Glomerular endothelial cell (primary cell): ENCODE measurements around the gene ERN1. TPM values are rescaled to one million over a fixed set of nuclear protein-coding genes. Genes with fewer than 3 reads are reported as not detected.
"Not testable (repeated sequence)": the region's sequence is repeated elsewhere in the genome, so short reads cannot be mapped to it uniquely, and the experiment has no call there.

Experiments
- DNase-seq: peaks from one replicate; pipeline ENCODE4 v3.0.0-alpha.2; 2011; ENCODE audit warnings: low read depth, low spot score; ENCODE audit errors: extremely low read depth
- total RNA-seq: library from RNA; depleted of rRNA; stranded (reverse); fragments of >200 nt; gene quantifications from 2 replicates; pipeline ENCODE4 v1.2.3, GENCODE V29; 2015

ERN1 gene
- total RNA-seq, 1 donor from 2014 or later, result 19.5 TPM

DNA sequence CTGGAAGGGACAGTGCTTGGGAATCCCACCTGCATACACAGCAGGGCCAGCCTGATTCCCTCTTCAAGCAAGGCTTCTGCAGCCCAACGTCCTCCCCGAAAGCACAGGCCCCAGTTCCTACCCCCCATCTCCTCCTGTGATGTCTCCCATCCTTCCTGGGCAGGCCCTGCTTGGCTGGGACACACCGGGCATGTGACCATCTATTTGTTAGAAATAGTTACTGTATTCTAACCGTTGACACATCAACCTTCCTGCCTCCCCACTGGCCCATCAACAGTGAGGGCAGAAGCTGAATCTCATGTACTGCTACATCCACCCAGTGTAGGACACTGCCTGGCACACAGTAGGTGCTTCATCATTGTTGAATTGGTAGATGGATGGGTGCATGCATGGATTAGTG is 121.1 kb downstream of the ERN1 start:
- DNase-seq, result no peak

GRCh38 chr17:64008346-64008745 is 121.6 kb downstream of the ERN1 start:
- no peak for DNase-seq

DNA sequence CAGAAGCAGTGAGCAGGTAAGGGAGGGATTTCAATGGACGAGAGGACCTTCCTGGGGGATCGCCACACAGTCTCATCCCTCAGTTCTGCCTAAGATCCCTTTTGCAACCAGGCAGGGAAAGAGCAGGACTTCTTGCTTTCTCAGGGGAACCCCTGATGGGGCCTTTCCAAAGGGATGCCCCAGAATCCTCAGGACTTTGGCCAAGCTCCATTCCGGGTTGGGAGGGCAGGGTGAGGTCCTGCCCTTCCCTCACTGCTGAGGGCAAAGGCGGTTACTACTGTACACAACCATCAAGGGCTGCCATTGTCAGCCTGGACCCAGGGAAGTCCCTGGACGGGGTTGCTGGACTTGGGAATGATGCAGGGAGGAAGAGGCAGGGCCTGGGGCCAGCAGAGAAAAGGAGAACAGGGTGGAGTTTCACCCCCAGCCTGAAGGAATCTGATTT is 122.1 kb downstream of the ERN1 start:
- no peak for DNase-seq

- not testable (repeated sequence) for DNase-seq
These were observed 122.7 kb downstream of the ERN1 start for GRCh38 chr17:64007089-64007837.

- peak; percentile 92 for DNase-seq
These were observed 123.4 kb downstream of the ERN1 start for GRCh38 chr17:64006361-64007088.

DNA sequence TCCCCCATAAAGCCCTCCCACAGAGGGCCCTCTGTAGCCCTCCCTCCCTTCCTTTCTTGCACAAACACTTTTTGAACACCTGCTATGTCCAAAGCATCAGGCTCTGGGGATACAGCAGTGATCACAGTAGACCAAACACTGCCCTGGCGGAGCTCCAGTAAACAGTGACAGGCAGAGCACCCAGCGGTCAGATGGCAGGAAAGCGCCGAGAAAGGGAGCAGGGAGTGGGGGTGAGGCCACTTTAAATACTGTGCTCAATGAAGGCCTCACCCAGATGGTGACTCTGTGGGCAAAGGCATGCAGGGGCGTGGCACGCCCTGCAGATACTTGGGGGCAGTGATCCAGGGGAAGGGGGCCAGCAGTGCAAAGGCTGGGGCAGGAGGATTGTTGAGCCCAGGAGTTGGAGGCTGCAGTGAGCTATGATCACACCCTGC is 124.2 kb downstream of the ERN1 start:
- DNase-seq, result no peak

DNA sequence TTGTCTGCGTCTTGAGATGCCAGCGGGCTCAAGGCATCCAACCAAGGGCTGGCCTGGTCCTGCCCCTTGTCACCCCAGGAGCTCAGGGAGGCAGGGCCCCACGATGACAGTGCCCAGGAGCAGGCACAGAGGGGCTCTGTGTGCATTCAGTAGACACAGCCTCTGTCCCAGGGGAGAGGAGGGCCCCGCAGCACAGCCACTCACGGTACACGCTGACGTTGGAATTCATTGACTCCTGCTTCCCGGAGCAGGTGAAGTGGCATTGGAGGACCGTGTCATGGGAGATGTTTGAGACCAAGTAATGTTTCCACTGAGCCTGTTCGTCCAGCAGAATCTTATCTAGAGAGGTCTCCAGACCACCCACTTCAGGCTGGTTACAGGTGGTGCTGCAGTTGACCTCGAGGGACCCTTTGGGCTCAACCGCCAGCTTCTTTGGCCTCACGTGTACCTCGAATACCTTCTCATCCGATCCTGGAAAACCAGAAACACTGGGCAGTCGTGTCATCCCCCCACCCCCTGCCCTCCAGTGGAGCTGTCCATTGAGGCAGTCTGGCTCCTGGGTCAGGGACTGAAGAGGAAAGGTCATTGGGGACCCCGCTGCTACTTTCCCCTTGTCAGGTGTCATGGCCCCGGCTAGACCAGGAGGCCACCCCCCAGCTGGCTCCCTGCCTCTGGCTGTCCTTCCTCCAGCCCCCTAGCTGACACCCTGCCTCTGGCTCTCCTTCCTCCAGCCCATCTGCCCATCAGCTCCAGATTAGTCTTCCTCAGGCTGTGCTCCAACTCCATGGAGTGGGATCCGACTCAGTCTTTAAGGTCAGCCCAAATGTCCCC is 124.8 kb downstream of the ERN1 start:
- DNase-seq, result no peak

DNA sequence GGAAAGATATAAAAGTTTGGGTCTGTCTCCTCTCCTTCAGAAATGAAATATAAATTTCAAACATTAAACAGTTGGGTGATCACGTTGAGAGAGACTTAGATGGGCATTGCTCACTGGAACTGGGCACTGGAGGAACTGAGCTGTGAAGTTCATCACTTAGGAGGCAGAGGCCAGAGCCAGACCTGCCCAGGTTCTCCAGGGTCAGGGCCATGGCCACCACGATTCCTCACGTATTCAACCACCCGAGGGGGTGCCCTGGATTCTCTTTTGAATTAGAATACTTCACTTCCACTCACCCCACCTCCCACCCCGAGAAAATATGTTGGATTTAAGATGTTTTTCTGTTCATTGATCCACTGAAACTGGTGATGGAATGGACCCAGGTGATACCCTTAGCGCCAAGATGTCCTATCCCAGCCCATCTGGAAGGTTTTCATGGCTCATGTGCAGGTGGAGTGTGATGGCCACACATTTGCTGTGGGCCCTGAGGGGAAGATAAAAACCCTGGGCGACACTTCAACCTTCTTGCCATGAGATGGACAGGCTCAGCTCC is 125.7 kb downstream of the ERN1 start:
- DNase-seq, result no peak

- DNase-seq, result no peak
These were observed 126.3 kb downstream of the ERN1 start for GRCh38 chr17:64003526-64004121.

- no peak for DNase-seq
These were observed 127.1 kb downstream of the ERN1 start for GRCh38 chr17:64002658-64003525.

- no peak for DNase-seq
These were observed 128.0 kb downstream of the ERN1 start for GRCh38 chr17:64001763-64002529.

DNA sequence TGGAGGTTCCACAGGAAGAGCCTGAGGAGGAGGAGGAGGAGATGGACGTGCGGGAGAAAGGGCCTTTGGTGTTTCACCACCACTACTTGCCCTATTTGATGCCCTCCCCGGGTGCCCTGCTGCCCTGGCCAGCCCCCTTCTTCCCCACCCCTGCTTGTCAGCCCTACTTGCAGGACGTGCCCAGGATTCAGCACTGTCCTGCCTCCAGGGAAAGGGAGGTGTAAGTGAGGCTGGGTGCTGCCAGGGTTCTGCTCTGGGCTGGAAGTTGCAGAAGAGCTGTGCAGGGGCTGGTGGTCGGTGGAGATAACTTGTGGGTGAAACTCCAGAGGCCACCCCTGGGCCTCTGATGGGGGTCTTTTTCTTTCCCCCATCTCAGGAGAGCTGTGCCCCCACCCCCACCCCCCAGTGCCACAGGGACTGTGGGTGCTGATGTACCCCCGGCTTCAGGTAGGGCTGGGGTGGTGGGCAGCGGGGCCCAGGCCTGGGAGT is 128.8 kb downstream of the ERN1 start:
- no peak for DNase-seq

GRCh38 chr17:63999680-64000531 is 130.0 kb downstream of the ERN1 start:
- DNase-seq, result no peak

DNA sequence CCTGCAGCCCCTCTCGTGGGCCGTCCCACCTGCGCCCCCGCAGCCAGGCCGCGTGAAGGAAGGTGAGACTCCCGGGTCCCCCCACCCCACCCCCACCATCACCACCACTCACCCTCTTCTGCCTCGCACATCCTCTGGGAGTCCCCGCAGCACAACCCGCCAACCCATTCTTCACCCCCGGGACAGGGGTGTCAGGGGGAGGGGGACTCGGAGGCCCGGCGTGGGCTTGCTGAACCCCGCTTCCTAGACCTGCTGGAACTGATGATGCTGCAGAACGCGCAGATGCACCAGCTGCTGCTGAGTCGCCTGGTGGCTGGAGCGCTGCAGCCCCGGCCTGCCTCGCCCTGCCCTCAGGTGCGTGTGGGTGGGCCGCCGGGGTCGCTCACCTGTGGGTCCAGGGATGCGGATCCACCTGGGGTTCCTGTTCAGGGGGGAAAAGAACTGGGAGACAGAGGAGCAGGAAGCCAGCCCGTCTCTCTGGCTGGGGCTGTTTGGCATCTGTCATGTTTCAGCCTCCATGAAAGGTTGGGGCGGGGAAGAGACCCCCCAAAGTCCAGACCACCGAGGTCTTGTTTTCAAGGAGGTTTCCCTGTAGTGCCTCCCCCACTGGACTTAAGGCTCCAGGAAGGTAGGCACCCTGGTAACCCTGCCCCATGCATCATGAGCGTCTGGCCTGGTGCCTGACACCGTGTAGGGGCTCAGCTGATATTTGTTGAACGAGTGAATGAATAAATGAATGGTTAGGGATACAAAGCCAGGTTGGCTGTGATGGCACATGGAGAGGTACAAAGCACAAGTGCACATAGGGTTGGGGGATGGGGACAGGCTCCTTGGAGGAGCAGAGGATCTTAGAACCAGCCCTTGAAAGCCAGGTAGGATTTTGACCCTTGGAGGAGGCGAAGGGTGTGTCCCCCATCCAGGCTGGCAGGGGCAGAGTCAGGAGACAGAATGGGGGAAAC is 130.9 kb downstream of the ERN1 start:
- DNase-seq, result no peak

DNA sequence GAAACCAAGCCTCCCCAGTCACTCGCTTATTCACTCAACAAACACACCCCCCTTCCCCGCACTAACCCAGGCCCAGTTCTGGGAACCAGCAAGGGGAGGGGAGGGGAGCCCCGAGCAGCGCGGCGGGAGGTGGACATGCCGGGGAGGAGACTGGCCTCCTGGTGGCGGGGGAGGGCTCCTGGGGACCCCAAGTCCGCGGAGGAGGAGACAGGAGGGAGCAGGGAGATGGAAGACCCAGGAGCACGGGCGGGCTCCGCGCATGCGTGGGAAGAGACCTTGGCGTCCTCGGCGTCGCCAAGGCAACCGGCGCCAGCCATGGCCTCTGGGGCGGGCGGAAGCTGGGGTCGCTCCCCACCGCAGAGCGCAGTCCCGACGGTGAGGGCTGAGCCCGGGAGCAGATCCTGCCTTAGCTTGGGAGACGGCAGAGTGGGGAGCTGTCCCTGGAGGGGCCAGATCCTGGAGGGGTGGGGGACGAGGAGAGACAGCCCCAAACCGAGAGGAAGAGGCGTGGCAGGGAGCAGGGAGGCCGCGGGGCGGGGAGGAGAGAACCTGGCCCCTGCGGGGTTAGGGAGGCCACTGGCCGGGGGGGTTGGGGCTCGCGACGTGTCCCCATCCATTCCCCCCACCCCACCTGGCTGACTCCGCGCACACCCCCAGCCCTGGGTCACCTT is 131.8 kb downstream of the ERN1 start, which contains the start of gene PRR29:
PRR29 (plus strand) TSS at position 302 of the 671 bp plus-strand sequence; CDS start at position 316, 14 bp downstream.
- DNase-seq, result no peak
